HG03460 (cell line): Measurements from ENCODE around the gene AFTPH.

Source experiments
- ATAC-seq: cut with Tn5 transposase; IDR thresholded peaks from one replicate; pipeline ENCODE4 v1.9.1; 2021; ENCODE audit not compliant: unreplicated experiment

AFTPH gene

GRCh38 chr2:64629329-64629781 lies 105.2 kb downstream of the AFTPH start:
- no peak for ATAC-seq

- no peak for ATAC-seq
Observed at GRCh38 chr2:64629875-64630274, 105.7 kb downstream of the AFTPH start.

- ATAC-seq: no peak
Observed at GRCh38 chr2:64630752-64631151, 106.6 kb downstream of the AFTPH start.

- no peak for ATAC-seq
Observed at GRCh38 chr2:64631771-64632170, 107.6 kb downstream of the AFTPH start.

GRCh38 chr2:64632835-64633819 lies 109.0 kb downstream of the AFTPH start:
- ATAC-seq: no peak

- ATAC-seq: no peak
Observed at GRCh38 chr2:64634345-64635267, 110.5 kb downstream of the AFTPH start.

GRCh38 chr2:64635976-64636911 lies 112.1 kb downstream of the AFTPH start:
- ATAC-seq: peak; percentile 71

- ATAC-seq: peak; percentile 55
Observed at GRCh38 chr2:64637000-64637635, 113.0 kb downstream of the AFTPH start.

- ATAC-seq: no peak
Observed at GRCh38 chr2:64637931-64638330, 113.8 kb downstream of the AFTPH start.

- ATAC-seq: no peak
Observed at GRCh38 chr2:64638502-64639120, 114.5 kb downstream of the AFTPH start.

GRCh38 chr2:64639691-64640090 lies 115.6 kb downstream of the AFTPH start:
- ATAC-seq: no peak

- ATAC-seq: no peak
Observed at GRCh38 chr2:64640153-64641044, 116.3 kb downstream of the AFTPH start.

GRCh38 chr2:64641599-64641998 lies 117.5 kb downstream of the AFTPH start:
- ATAC-seq: no peak
